ENCODE measurements around the gene SLC38A10.

The SLC38A10 gene

DNA sequence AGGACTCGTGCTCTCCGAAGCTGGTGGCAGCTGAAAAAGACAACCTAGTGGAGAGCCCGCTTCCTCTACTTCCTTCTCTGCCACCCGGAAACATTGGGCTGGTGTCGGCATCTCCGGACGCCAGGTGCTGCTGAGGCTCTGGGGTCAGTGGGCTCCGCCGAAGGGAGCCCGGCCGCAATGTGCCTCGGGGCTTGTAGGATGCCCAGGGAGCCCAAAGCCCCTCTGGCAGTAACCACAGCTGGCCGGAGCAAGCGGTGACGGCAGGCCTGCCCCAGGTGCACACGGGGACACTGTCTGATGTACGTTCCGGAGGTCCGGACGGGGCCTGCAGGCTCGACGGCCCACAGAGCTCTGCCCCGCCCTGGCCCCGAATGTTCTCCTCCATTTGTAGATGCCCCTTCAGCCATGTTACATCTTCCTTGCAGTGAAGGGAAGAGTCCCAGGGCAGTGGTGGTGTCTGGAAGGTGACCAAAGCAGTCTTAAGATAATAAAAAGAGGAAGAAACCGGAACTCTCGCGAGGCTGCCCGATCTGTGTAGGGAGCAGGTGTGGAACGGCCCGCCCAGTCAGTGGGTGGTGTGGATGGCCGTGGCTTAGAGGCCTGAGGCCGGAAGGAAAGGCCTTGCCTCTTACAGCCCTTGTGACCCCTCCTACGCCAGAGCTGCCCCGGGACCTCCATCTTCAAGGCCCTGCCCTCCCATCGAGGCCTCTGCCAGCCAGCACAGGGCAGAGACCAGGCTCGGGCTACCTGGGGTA lies 33.3 kb downstream of the SLC38A10 start:
- H3K4me3 ChIP-seq (replicated peaks in 1 of 2; ENCODE audit: low read depth in 2 of 2, low read length in 2 of 2), result no peak overlapping the region
- DNase-seq (ENCODE audit: low read depth in 2 of 2), result no peak
- TF ChIP-seq, protein P1, sequence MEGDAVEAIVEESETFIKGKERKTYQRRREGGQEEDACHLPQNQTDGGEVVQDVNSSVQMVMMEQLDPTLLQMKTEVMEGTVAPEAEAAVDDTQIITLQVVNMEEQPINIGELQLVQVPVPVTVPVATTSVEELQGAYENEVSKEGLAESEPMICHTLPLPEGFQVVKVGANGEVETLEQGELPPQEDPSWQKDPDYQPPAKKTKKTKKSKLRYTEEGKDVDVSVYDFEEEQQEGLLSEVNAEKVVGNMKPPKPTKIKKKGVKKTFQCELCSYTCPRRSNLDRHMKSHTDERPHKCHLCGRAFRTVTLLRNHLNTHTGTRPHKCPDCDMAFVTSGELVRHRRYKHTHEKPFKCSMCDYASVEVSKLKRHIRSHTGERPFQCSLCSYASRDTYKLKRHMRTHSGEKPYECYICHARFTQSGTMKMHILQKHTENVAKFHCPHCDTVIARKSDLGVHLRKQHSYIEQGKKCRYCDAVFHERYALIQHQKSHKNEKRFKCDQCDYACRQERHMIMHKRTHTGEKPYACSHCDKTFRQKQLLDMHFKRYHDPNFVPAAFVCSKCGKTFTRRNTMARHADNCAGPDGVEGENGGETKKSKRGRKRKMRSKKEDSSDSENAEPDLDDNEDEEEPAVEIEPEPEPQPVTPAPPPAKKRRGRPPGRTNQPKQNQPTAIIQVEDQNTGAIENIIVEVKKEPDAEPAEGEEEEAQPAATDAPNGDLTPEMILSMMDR (IDR thresholded peaks at IDR 0.05; ENCODE audit: low read depth, low read length), result no peak

DNA sequence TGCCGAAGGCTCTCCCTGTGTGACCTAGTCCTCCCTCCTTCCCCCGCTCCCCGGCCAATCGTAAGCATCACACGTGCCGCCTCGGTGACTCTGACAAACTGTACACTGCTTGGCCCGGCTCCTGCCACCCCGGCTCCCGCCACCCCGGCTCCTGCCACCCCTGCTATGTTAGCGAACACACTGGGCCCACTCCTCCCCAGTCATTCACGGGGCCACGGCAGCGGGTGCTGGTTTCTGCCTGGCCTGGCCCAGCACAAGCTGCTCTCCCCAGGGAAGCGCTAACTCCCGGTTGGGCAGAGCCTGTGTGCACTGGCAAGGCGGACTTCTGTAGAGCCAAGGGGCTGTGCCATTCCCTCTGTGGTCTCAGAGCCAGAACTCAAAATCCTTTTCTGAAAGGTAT lies 34.0 kb downstream of the SLC38A10 start:
- TF ChIP-seq, protein P1 (IDR thresholded peaks at IDR 0.05; ENCODE audit: low read depth, low read length), result no peak
- no peak overlapping the region for H3K4me3 ChIP-seq (replicated peaks in 1 of 2; ENCODE audit: low read depth in 2 of 2, low read length in 2 of 2)
- DNase-seq (ENCODE audit: low read depth in 2 of 2), result no peak

- no peak overlapping the region for H3K4me3 ChIP-seq (replicated peaks in 1 of 2; ENCODE audit: low read depth in 2 of 2, low read length in 2 of 2)
- TF ChIP-seq, protein P1 (IDR thresholded peaks at IDR 0.05; ENCODE audit: low read depth, low read length), result no peak
- DNase-seq (ENCODE audit: low read depth in 2 of 2), result no peak
Observed at GRCh38 chr17:81260641-81261040, 34.5 kb downstream of the SLC38A10 start.

DNA sequence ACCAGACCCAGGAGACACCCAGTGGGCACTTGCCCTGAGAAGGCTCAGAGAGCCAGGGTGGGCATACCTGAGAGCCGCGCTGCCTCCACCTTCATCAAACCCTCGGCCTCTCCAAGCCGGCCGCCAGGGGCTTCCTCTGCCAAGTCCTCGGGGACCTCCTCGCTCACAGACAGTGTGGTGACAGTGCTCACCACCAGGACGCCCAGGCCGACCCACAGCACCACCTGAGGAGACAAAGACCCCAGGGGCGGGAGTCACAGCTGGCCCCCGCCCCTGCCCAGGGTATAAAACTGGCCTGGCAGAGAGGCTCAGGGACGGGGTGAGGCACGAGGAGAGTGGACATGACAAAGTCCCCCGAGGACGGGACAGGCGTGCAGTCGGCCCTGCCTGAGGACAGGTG lies 34.9 kb downstream of the SLC38A10 start:
- H3K4me3 ChIP-seq (replicated peaks in 1 of 2; ENCODE audit: low read depth in 2 of 2, low read length in 2 of 2), result no peak overlapping the region
- TF ChIP-seq, protein P1 (IDR thresholded peaks at IDR 0.05; ENCODE audit: low read depth, low read length), result no peak
- DNase-seq (ENCODE audit: low read depth in 2 of 2), result no peak

GRCh38 chr17:81259058-81259605 lies 36.0 kb downstream of the SLC38A10 start:
- no peak for DNase-seq (ENCODE audit: low read depth in 2 of 2)
- no peak overlapping the region for H3K4me3 ChIP-seq (replicated peaks in 1 of 2; ENCODE audit: low read depth in 2 of 2, low read length in 2 of 2)
- TF ChIP-seq, protein P1 (IDR thresholded peaks at IDR 0.05; ENCODE audit: low read depth, low read length), result no peak

GRCh38 chr17:81258292-81258691 lies 36.8 kb downstream of the SLC38A10 start:
- no peak overlapping the region for H3K4me3 ChIP-seq (replicated peaks in 1 of 2; ENCODE audit: low read depth in 2 of 2, low read length in 2 of 2)
- TF ChIP-seq, protein P1 (IDR thresholded peaks at IDR 0.05; ENCODE audit: low read depth, low read length), result no peak

More at GRCh38 chr17:81258292-81258691, 36.8 kb downstream of the SLC38A10 start:
- DNase-seq (ENCODE audit: low read depth in 2 of 2), result no peak
